K562 (cell line): ENCODE results near the gene WBP1. TPM values are rescaled to one million over a fixed set of nuclear protein-coding genes. Genes with fewer than 3 reads are reported as not detected.

Experiments used
- ATAC-seq: fragments of 200-7000 bp; cut with Tn5 transposase; 3 replicates; pipeline ENCODE4 v1.9.1; 2020; ENCODE audit warnings: moderate library complexity
- BruUV-seq: library from RNA; stranded (reverse); fragments of 400-500 nt; replicated peaks from 2 replicates; lab custom pipeline; 2021; lab: Mats Ljungman, UMichigan
- CTCF ChIA-PET: fragments of 300-600 bp; formaldehyde crosslinking; extraction: SDS; loops from one replicate; lab custom pipeline; 2021; ENCODE audit warnings: low intra/inter-chr PET ratio; lab: Yijun Ruan, JAX
- POLR2A ChIA-PET: fragments of 300-600, 350-650 bp; sonication (Branson Sonifier 250); formaldehyde crosslinking; extraction: SDS; loops from one replicate; lab custom pipeline; 2021; ENCODE audit warnings: antibody characterized with exemption, inconsistent platforms; lab: Yijun Ruan, JAX
- DNase-seq, 4 experiments: peaks; one replicate each; pipeline versions ENCODE4 v3.0.0 to v3.0.0-alpha.2; 2011 to 2018; ENCODE audit warnings: low spot score in 3 of 4, mixed read lengths in 3 of 4; ENCODE audit errors: extremely low read depth in 1 of 4
- FAIRE-seq: peaks from 2 replicates; lab custom pipeline; 2011; peaks lifted over from hg19 to GRCh38; lab: Jason Lieb, UNC
- H2AFZ ChIP-seq: 2 replicates; pipeline ENCODE4 v1.6.0; 2011; ENCODE audit warnings: low read depth, low read length, control low read depth, inconsistent platforms
- H3K27ac ChIP-seq: fragments of 200-600 bp; 3 replicates; pipeline ENCODE4 v1.8.0; 2011; ENCODE audit warnings: low read depth, mild to moderate bottlenecking, control low read depth, inconsistent platforms, low read length, moderate library complexity, mixed read lengths; ENCODE audit errors: extremely low read depth
- H3K27me3 ChIP-seq, 2 experiments: fragments of 300-600 bp in 1 of 2; 2 replicates in 1 of 2; 3 replicates in 1 of 2; pipeline versions ENCODE4 v1.6.0 to v1.8.0; 2011; ENCODE audit warnings: inconsistent platforms in 2 of 2, low read length in 2 of 2, mild to moderate bottlenecking in 1 of 2, mixed read lengths in 1 of 2, moderate library complexity in 1 of 2; ENCODE audit not compliant: control insufficient read depth in 2 of 2, insufficient read depth in 2 of 2
- H3K36me3 ChIP-seq: fragments of 300-600 bp; 3 replicates; pipeline ENCODE4 v1.8.0; 2011; ENCODE audit warnings: mild to moderate bottlenecking, low read length, inconsistent platforms; ENCODE audit not compliant: control insufficient read depth, insufficient read depth
- H3K4me1 ChIP-seq, 2 experiments: fragments of 200-600 bp in 1 of 2; replicated peaks in 1 of 2; 2 replicates in 1 of 2; 3 replicates in 1 of 2; pipeline versions ENCODE4 v1.5.1 to v1.8.0; 2011; ENCODE audit warnings: inconsistent platforms in 2 of 2, low read length in 2 of 2, mild to moderate bottlenecking in 1 of 2, mixed read lengths in 1 of 2, moderate library complexity in 1 of 2; ENCODE audit not compliant: control insufficient read depth in 2 of 2, insufficient read depth in 2 of 2
- H3K4me2 ChIP-seq: 2 replicates; pipeline ENCODE4 v1.6.1; 2011; ENCODE audit warnings: low read length, control low read depth, inconsistent platforms, mixed read lengths; ENCODE audit not compliant: insufficient read depth
- H3K4me3 ChIP-seq: fragments of 200-600 bp; sonication (generic), shearing (Covaris generic); 2 replicates; pipeline ENCODE4 v1.5.1; 2016; ENCODE audit warnings: control low read depth, inconsistent platforms
- H3K79me2 ChIP-seq: fragments of 200-600 bp; 3 replicates; pipeline ENCODE4 v1.8.0; 2011; ENCODE audit warnings: low read length, inconsistent platforms; ENCODE audit not compliant: control insufficient read depth, insufficient read depth
- H3K9ac ChIP-seq, 2 experiments: 2 replicates each; pipeline versions ENCODE4 v1.6.0 to v1.6.1; 2011; ENCODE audit warnings: low read depth in 2 of 2, low read length in 2 of 2, control low read depth in 1 of 2, inconsistent platforms in 1 of 2, mild to moderate bottlenecking in 1 of 2, mixed read lengths in 1 of 2; ENCODE audit not compliant: insufficient read depth in 1 of 2
- H3K9me1 ChIP-seq: one replicate; pipeline ENCODE4 v1.6.0; 2011; ENCODE audit warnings: inconsistent platforms, mild to moderate bottlenecking, low read length, moderate library complexity; ENCODE audit not compliant: control insufficient read depth, insufficient read depth
- H3K9me3 ChIP-seq: replicated peaks from 2 replicates; pipeline ENCODE4 v1.5.1; 2011; ENCODE audit warnings: low read depth, low read length, inconsistent platforms; ENCODE audit not compliant: control insufficient read depth, insufficient read depth
- H4K20me1 ChIP-seq: replicated peaks from 2 replicates; pipeline ENCODE4 v1.6.1; 2011; ENCODE audit warnings: low read length, inconsistent platforms, mixed read lengths; ENCODE audit not compliant: control insufficient read depth, insufficient read depth
- BCOR ChIP-seq: fragments of 450-650 bp; IDR thresholded peaks from 2 replicates; pipeline ENCODE4 v1.6.1; 2016
- CC2D1A ChIP-seq: fragments of 450-650 bp; IDR thresholded peaks from 2 replicates; pipeline ENCODE4 v1.6.1; 2017; ENCODE audit warnings: mild to moderate bottlenecking
- CTBP1 ChIP-seq: fragments of 450-650 bp; IDR thresholded peaks from 2 replicates; pipeline ENCODE4 v1.6.1; 2016; ENCODE audit warnings: borderline replicate concordance
- ILK ChIP-seq: fragments of 450-650 bp; IDR thresholded peaks from 2 replicates; pipeline ENCODE4 v1.6.1; 2016; ENCODE audit warnings: missing genetic modification characterization, low read depth, mild to moderate bottlenecking, missing compliant biosample characterization, moderate library complexity, borderline replicate concordance
- JUNB ChIP-seq: fragments of 450-650 bp; formaldehyde crosslinking; conservative IDR thresholded peaks from 2 replicates; pipeline ENCODE4 v1.4.0; 2020; ENCODE audit warnings: mild to moderate bottlenecking
- KLF16 ChIP-seq: IDR thresholded peaks from 2 replicates; pipeline ENCODE4 v1.6.1; 2016; ENCODE audit warnings: antibody characterized with exemption
- MEIS2 ChIP-seq: fragments of 450-650 bp; IDR thresholded peaks from 2 replicates; pipeline ENCODE4 v1.6.1; 2014; ENCODE audit warnings: mild to moderate bottlenecking; ENCODE audit not compliant: partially characterized antibody
- MYC ChIP-seq, 2 experiments: fragments of 250-450 bp in 1 of 2; sonication (Bioruptor Pico) in 1 of 2; IDR thresholded peaks; 2 replicates each; pipeline versions ENCODE4 v1.5.1 to v1.6.1; 2012 to 2021; ENCODE audit warnings: low read depth in 2 of 2, borderline replicate concordance in 1 of 2, improper control_type of control experiment in 1 of 2, low read length in 1 of 2, mild to moderate bottlenecking in 1 of 2, moderate library complexity in 1 of 2
- NR2F6 ChIP-seq: fragments of 450-650 bp; formaldehyde crosslinking; IDR thresholded peaks from 2 replicates; pipeline ENCODE4 v1.4.0; 2020; ENCODE audit warnings: mild to moderate bottlenecking
- PCBP1 ChIP-seq: fragments of 200-400 bp; formaldehyde crosslinking; IDR thresholded peaks from 2 replicates; pipeline ENCODE4 v1.6.1; 2018; ENCODE audit warnings: mild to moderate bottlenecking, low read depth, low read length; ENCODE audit not compliant: poor library complexity, severe bottlenecking
- PYGO2 ChIP-seq: fragments of 450-650 bp; IDR thresholded peaks from 2 replicates; pipeline ENCODE4 v1.6.1; 2016; ENCODE audit warnings: mild to moderate bottlenecking, missing genetic modification characterization, moderate library complexity, missing compliant biosample characterization
- SMARCB1 ChIP-seq: IDR thresholded peaks from 2 replicates; pipeline ENCODE4 v1.6.1; 2011; ENCODE audit warnings: improper control_type of control experiment, low read depth; ENCODE audit not compliant: insufficient read length
- SREBF2 ChIP-seq: sonication (generic); formaldehyde crosslinking; IDR thresholded peaks from 2 replicates; pipeline ENCODE4 v1.4.0; 2020; ENCODE audit warnings: mild to moderate bottlenecking, missing genetic modification reagents
- ZSCAN29 ChIP-seq: fragments of 450-650 bp; IDR thresholded peaks from 2 replicates; pipeline ENCODE4 v1.6.1; 2017
- WGBS: fragments of 100-300 bp; shearing (Covaris generic); methylation state at CpG from one replicate; pipeline ENCODE4 v1.1.6; 2016; ENCODE audit warnings: low coverage, mixed read lengths; ENCODE audit not compliant: insufficient coverage; ENCODE audit errors: missing lambda C conversion rate; 5-methylcytosine and 5-hydroxymethylcytosine counted together
- in situ Hi-C: fragments of 300-500 bp; cut with MboI; formaldehyde crosslinking; loops from 4 replicates; pipeline ENCODE4 v1.15.0; 2018; ENCODE audit warnings: inconsistent platforms, mixed read lengths
- intact Hi-C: fragments of 100-400 bp; cut with micrococcal nuclease; formaldehyde crosslinking; loops from 2 replicates; pipeline ENCODE4 v1.14.2; 2022
- polyA plus RNA-seq, 8 experiments: library from polyadenylated mRNA; depleted of rRNA in 4 of 8; stranded (reverse) in 5 of 8; unstranded in 3 of 8; fragments of >200 nt; fragmentation: Nextera tagmentation in 2 of 8; fragmentation: Illumina TruSeq in 1 of 8; extraction: Ambion mirVana in 2 of 8; extraction: Trizol in 1 of 8; gene quantifications; 2 replicates each; pipeline versions ENCODE4 v1.2.1 to v1.2.3, GENCODE V29; 2011 to 2014; ENCODE audit warnings: inconsistent platforms in 1 of 8, missing spikeins in 1 of 8
- total RNA-seq, 7 experiments: library from RNA; depleted of rRNA in 6 of 7; stranded (reverse); fragments of >200 nt in 6 of 7; fragmentation: Illumina TruSeq in 2 of 7; extraction: Trizol in 2 of 7; gene quantifications; 2 replicates each; pipeline versions ENCODE4 v1.2.1 to v1.2.3, GENCODE V29; 2011 to 2021; ENCODE audit warnings: low replicate concordance in 1 of 7
- TF ChIP-seq, protein P1 (sequence below): fragments of 450-650 bp; IDR thresholded peaks from 2 replicates; pipeline ENCODE4 v1.6.1; 2017; ENCODE audit warnings: antibody characterized with exemption
- TF ChIP-seq, protein P2 (sequence below): fragments of 450-650 bp; IDR thresholded peaks from 2 replicates; pipeline ENCODE4 v1.6.1; 2014; ENCODE audit warnings: low read depth, mild to moderate bottlenecking, moderate library complexity, borderline replicate concordance
- TF ChIP-seq, protein P3 (sequence below), 2 experiments: fragments of 450-650 bp in 1 of 2; sonication (generic) in 1 of 2; formaldehyde crosslinking in 1 of 2; IDR thresholded peaks in 1 of 2; conservative IDR thresholded peaks in 1 of 2; 2 replicates each; pipeline versions ENCODE4 v1.6.1 to v1.8.1; 2016 to 2023; ENCODE audit warnings: mild to moderate bottlenecking in 2 of 2, moderate library complexity in 2 of 2, inconsistent platforms in 1 of 2, missing genetic modification reagents in 1 of 2

Gene WBP1
- total and polyA plus RNA-seq, 9 of the 15 experiments (the other 6 are each of a cell fraction or from before 2014, with no cell fraction given), result 1.9 to 27.7 (median 14.2) TPM

GRCh38 chr2:74440378-74441169 is 17.7 kb upstream of the WBP1 start:
- Histone ChIP-seq H3K36me3 (no peaks in the 10 kb centered on the region), H2AFZ (peak overlapping the region; percentile 98), H3K9ac (peak overlapping the region; percentile 65 to 94), H3K27ac (peak overlapping the region; percentile 71), H3K9me3 (no peaks in the 10 kb centered on the region), H3K9me1 (no peaks in the 10 kb centered on the region), H3K4me2 (peak overlapping the region; percentile 87), H3K4me1 (peaks cover 22 to 45% of the 10 kb centered on the region in 2 experiments; a peak in 4 of 5 replicates), H4K20me1 (no peaks in the 10 kb centered on the region), H3K4me3 (peak overlapping the region; percentile 41), H3K79me2 (no peaks in the 10 kb centered on the region), H3K27me3 (no peaks in the 10 kb centered on the region)
- in situ Hi-C loops (no loop called here), intact Hi-C loops (no loop called here)
- FAIRE-seq (peak; percentile 87), ATAC-seq (peak; percentile 100), DNase-seq (peak; percentile 92 to 99 (median 98))
- ChIA-PET POLR2A (interaction anchor here (0.5 to 1.7 kb wide), 8 partner anchors 9 to 614 kb away, joined by 3 to 9 read pairs (median 4); partner anchors contain the start of gene INO80B), CTCF (no interaction called here)
- BruUV-seq, result TSS peak; percentile 79
- 36% methylated on average over 37 of the region's 45 CpGs for WGBS
- TF ChIP-seq MEIS2, result peak; percentile 6
- TF ChIP-seq, protein P1, sequence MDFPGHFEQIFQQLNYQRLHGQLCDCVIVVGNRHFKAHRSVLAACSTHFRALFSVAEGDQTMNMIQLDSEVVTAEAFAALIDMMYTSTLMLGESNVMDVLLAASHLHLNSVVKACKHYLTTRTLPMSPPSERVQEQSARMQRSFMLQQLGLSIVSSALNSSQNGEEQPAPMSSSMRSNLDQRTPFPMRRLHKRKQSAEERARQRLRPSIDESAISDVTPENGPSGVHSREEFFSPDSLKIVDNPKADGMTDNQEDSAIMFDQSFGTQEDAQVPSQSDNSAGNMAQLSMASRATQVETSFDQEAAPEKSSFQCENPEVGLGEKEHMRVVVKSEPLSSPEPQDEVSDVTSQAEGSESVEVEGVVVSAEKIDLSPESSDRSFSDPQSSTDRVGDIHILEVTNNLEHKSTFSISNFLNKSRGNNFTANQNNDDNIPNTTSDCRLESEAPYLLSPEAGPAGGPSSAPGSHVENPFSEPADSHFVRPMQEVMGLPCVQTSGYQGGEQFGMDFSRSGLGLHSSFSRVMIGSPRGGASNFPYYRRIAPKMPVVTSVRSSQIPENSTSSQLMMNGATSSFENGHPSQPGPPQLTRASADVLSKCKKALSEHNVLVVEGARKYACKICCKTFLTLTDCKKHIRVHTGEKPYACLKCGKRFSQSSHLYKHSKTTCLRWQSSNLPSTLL, result no peak
- TF ChIP-seq SMARCB1, result peak; percentile 52
- TF ChIP-seq PCBP1, result peak; percentile 58
- TF ChIP-seq, protein P2, sequence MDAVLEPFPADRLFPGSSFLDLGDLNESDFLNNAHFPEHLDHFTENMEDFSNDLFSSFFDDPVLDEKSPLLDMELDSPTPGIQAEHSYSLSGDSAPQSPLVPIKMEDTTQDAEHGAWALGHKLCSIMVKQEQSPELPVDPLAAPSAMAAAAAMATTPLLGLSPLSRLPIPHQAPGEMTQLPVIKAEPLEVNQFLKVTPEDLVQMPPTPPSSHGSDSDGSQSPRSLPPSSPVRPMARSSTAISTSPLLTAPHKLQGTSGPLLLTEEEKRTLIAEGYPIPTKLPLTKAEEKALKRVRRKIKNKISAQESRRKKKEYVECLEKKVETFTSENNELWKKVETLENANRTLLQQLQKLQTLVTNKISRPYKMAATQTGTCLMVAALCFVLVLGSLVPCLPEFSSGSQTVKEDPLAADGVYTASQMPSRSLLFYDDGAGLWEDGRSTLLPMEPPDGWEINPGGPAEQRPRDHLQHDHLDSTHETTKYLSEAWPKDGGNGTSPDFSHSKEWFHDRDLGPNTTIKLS, result no peak
- TF ChIP-seq KLF16, result peak; percentile 15; the same call in 1 of the 2 replicates
- TF ChIP-seq, protein P3, sequence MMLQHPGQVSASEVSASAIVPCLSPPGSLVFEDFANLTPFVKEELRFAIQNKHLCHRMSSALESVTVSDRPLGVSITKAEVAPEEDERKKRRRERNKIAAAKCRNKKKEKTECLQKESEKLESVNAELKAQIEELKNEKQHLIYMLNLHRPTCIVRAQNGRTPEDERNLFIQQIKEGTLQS (IDR thresholded peaks at IDR 0.05), result no peak
- TF ChIP-seq, protein P3 (CRISPR knock-in tag; conservative IDR thresholded peaks at IDR 0.05), result no peak
- TF ChIP-seq BCOR, result 0 out of 2 replicates have a peak, but pooled peaks have one; percentile 7
- TF ChIP-seq ILK (tag), result no peak
- peak; percentile 25; the same call in 1 of the 2 replicates for TF ChIP-seq CTBP1
- TF ChIP-seq CC2D1A, result no peak
- TF ChIP-seq ZSCAN29, result no peak
- no peak for TF ChIP-seq NR2F6 (CRISPR knock-in tag)
- TF ChIP-seq PYGO2 (tag), result no peak
- TF ChIP-seq SREBF2 (CRISPR knock-in tag), result no peak
- TF ChIP-seq MYC (IDR thresholded peaks at IDR 0.05; ENCODE audit: low read depth, low read length), result no peak
- TF ChIP-seq MYC (CRISPR knock-in tag; IDR thresholded peaks at IDR 0.05; ENCODE audit: borderline replicate concordance, low read depth), result peak; percentile 51; the same call in 1 of the 2 replicates
- TF ChIP-seq JUNB (CRISPR knock-in tag), result no peak
